AG09309 (cell line): ENCODE measurements around the gene CEBPA.

Source experiments
- DNase-seq: peaks from one replicate; pipeline ENCODE4 v3.0.0-alpha.2; 2010; ENCODE audit warnings: low read depth
- H3K4me3 ChIP-seq: 2 replicates; pipeline ENCODE4 v1.5.1; 2011; ENCODE audit warnings: mild to moderate bottlenecking, low read depth, low read length, moderate library complexity; ENCODE audit not compliant: control insufficient read depth
- TF ChIP-seq, protein P1 (sequence below): IDR thresholded peaks from 2 replicates; pipeline ENCODE4 v1.5.1; 2011; ENCODE audit warnings: mild to moderate bottlenecking, low read depth, low read length, inconsistent platforms; ENCODE audit not compliant: insufficient read depth, control insufficient read depth; ENCODE audit errors: missing control alignments

Gene CEBPA

DNA sequence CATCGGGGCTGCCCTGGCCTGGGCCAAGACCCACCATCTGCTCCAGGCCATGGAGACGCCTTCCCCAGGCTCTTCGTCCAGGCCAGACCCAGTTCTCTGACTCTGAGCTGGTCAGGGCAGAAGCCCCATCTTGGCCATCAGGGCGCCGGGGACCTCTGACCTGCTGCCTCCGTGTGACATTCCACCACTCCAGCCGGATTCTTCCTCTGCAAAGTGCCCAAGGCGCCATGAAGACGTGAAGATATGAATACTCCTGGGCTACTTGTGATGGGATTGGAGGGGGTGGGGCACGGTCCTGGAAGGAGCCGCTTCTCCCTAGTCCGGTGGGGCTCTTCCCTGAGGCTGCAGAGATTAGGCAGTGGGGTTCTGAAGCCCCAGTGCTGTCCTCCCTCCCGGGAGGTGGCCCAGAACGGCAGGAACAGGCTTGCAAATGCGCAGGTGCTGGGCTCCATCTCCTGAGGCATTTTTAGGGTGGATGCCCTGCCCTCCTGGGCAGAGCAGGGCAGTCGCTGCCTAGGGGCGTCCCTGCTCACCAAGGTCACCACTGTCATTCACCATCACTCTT is 50.7 kb downstream of the CEBPA start:
- no peak overlapping the region for H3K4me3 ChIP-seq
- DNase-seq: no peak
- TF ChIP-seq, protein P1, sequence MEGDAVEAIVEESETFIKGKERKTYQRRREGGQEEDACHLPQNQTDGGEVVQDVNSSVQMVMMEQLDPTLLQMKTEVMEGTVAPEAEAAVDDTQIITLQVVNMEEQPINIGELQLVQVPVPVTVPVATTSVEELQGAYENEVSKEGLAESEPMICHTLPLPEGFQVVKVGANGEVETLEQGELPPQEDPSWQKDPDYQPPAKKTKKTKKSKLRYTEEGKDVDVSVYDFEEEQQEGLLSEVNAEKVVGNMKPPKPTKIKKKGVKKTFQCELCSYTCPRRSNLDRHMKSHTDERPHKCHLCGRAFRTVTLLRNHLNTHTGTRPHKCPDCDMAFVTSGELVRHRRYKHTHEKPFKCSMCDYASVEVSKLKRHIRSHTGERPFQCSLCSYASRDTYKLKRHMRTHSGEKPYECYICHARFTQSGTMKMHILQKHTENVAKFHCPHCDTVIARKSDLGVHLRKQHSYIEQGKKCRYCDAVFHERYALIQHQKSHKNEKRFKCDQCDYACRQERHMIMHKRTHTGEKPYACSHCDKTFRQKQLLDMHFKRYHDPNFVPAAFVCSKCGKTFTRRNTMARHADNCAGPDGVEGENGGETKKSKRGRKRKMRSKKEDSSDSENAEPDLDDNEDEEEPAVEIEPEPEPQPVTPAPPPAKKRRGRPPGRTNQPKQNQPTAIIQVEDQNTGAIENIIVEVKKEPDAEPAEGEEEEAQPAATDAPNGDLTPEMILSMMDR: no peak

DNA sequence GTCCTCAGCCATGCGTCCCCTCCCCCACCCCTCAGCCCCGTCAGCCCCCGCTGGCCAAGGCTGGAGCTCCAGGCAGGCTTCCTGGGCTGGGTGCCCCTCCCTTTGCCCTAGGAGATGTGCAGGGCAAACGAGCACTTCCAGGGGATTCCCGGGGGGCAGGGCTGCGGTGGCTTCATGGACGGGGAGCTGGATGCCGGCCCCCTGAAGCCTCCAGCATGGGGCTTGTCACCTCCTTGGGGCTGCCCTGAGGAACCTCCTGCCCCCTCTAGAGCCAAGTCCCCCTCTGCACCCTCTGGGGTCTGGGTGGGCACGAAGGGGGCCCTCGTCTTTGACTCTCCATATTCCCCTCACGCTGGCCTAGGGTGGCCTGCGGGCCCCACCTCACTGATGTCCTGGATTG is 51.3 kb downstream of the CEBPA start:
- no peak for DNase-seq
- H3K4me3 ChIP-seq: no peak overlapping the region
- TF ChIP-seq, protein P1: no peak

DNA sequence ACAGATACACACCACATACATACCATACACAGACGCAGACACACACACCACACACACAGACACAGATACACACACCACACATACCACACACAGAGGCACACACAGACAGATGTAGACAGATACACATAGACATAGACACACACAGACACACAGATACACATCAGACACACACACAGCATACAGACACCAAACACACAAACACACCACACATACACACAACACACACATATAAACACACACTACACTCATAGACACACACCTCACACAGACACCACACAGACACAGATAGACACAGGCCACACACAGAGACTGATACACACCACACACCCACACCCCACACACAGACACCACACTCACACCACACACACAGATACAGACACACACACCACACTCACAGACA is 51.8 kb downstream of the CEBPA start:
- DNase-seq: no peak
- H3K4me3 ChIP-seq: no peak overlapping the region
- TF ChIP-seq, protein P1: no peak
